ENCODE data around the gene TET2.

GRCh38 chr4:105293360-105293759 is 146.7 kb downstream of the TET2 start:
- no peak for TF ChIP-seq CTCF (IDR thresholded peaks at IDR 0.05)
- TF ChIP-seq POLR2A (IDR thresholded peaks at IDR 0.05), result no peak
